ENCODE measurements around the gene IL13. TPM values are rescaled to one million over a fixed set of nuclear protein-coding genes. Genes with fewer than 3 reads are reported as not detected.

The IL13 gene
- total RNA-seq, 1 donor from 2014 or later = not detected

- H3K27ac ChIP-seq (ENCODE audit: low read depth, low read length) = no peak overlapping the region
- H3K36me3 ChIP-seq (ENCODE audit: control insufficient read depth in 3 of 3, insufficient read depth in 3 of 3, low read length in 3 of 3) = no peaks in the 10 kb centered on the region
- peaks cover 0 to 15% (median 8%) of the 10 kb centered on the region in 3 donors for H3K27me3 ChIP-seq (ENCODE audit: control insufficient read depth in 3 of 3, insufficient read depth in 3 of 3, low read length in 3 of 3)
- H3K4me1 ChIP-seq (ENCODE audit: control insufficient read depth in 3 of 3, insufficient read depth in 3 of 3, low read length in 3 of 3) = no peaks in the 10 kb centered on the region
- H3K9me3 ChIP-seq (ENCODE audit: control insufficient read depth in 3 of 3, low read length in 3 of 3) = no peaks in the 10 kb centered on the region
- no peak overlapping the region for H3K4me3 ChIP-seq (ENCODE audit: low read length in 3 of 3)
- H3K9ac ChIP-seq (ENCODE audit: low read depth in 1 of 3, low read length in 3 of 3) = no peak overlapping the region
Measured at GRCh38 chr5:132663771-132664695, 6.1 kb downstream of the IL13 start.

- H3K9me3 ChIP-seq (ENCODE audit: control insufficient read depth in 3 of 3, low read length in 3 of 3) = no peaks in the 10 kb centered on the region
- no peak overlapping the region for H3K4me3 ChIP-seq (ENCODE audit: low read length in 3 of 3)
- no peaks in the 10 kb centered on the region for H3K4me1 ChIP-seq (ENCODE audit: control insufficient read depth in 3 of 3, insufficient read depth in 3 of 3, low read length in 3 of 3)
- no peak overlapping the region for H3K9ac ChIP-seq (ENCODE audit: low read depth in 1 of 3, low read length in 3 of 3)
- no peaks in the 10 kb centered on the region for H3K36me3 ChIP-seq (ENCODE audit: control insufficient read depth in 3 of 3, insufficient read depth in 3 of 3, low read length in 3 of 3)
- no peak overlapping the region for H3K27ac ChIP-seq (ENCODE audit: low read depth, low read length)
- peaks cover 0 to 18% (median 8%) of the 10 kb centered on the region in 3 donors for H3K27me3 ChIP-seq (ENCODE audit: control insufficient read depth in 3 of 3, insufficient read depth in 3 of 3, low read length in 3 of 3)
Measured at GRCh38 chr5:132664696-132665209, 6.8 kb downstream of the IL13 start.

- no peak overlapping the region for H3K4me3 ChIP-seq (ENCODE audit: low read length in 3 of 3)
- H3K9ac ChIP-seq (ENCODE audit: low read depth in 1 of 3, low read length in 3 of 3) = no peak overlapping the region
- no peaks in the 10 kb centered on the region for H3K36me3 ChIP-seq (ENCODE audit: control insufficient read depth in 3 of 3, insufficient read depth in 3 of 3, low read length in 3 of 3)
- no peak overlapping the region for H3K27ac ChIP-seq (ENCODE audit: low read depth, low read length)
- no peaks in the 10 kb centered on the region for H3K9me3 ChIP-seq (ENCODE audit: control insufficient read depth in 3 of 3, low read length in 3 of 3)
- H3K27me3 ChIP-seq (ENCODE audit: control insufficient read depth in 3 of 3, insufficient read depth in 3 of 3, low read length in 3 of 3) = peaks cover 0 to 18% (median 8%) of the 10 kb centered on the region in 3 donors
- H3K4me1 ChIP-seq (ENCODE audit: control insufficient read depth in 3 of 3, insufficient read depth in 3 of 3, low read length in 3 of 3) = no peaks in the 10 kb centered on the region
Measured at GRCh38 chr5:132665574-132666080, 7.7 kb downstream of the IL13 start.

GRCh38 chr5:132666310-132667123 lies 8.5 kb downstream of the IL13 start:
- Histone ChIP-seq H3K27ac (ENCODE audit: low read depth, low read length) (no peak overlapping the region), H3K9me3 (ENCODE audit: control insufficient read depth in 3 of 3, low read length in 3 of 3) (no peaks in the 10 kb centered on the region), H3K4me3 (ENCODE audit: low read length in 3 of 3) (no peak overlapping the region), H3K27me3 (ENCODE audit: control insufficient read depth in 3 of 3, insufficient read depth in 3 of 3, low read length in 3 of 3) (peaks cover 0 to 18% (median 8%) of the 10 kb centered on the region in 3 donors), H3K9ac (ENCODE audit: low read depth in 1 of 3, low read length in 3 of 3) (no peak overlapping the region), H3K36me3 (ENCODE audit: control insufficient read depth in 3 of 3, insufficient read depth in 3 of 3, low read length in 3 of 3) (no peaks in the 10 kb centered on the region), H3K4me1 (ENCODE audit: control insufficient read depth in 3 of 3, insufficient read depth in 3 of 3, low read length in 3 of 3) (no peaks in the 10 kb centered on the region)

- peaks cover 0 to 18% (median 8%) of the 10 kb centered on the region in 3 donors for H3K27me3 ChIP-seq (ENCODE audit: control insufficient read depth in 3 of 3, insufficient read depth in 3 of 3, low read length in 3 of 3)
- H3K4me1 ChIP-seq (ENCODE audit: control insufficient read depth in 3 of 3, insufficient read depth in 3 of 3, low read length in 3 of 3) = no peaks in the 10 kb centered on the region
- no peak overlapping the region for H3K4me3 ChIP-seq (ENCODE audit: low read length in 3 of 3)
- no peak overlapping the region for H3K27ac ChIP-seq (ENCODE audit: low read depth, low read length)
- no peaks in the 10 kb centered on the region for H3K36me3 ChIP-seq (ENCODE audit: control insufficient read depth in 3 of 3, insufficient read depth in 3 of 3, low read length in 3 of 3)
- H3K9ac ChIP-seq (ENCODE audit: low read depth in 1 of 3, low read length in 3 of 3) = no peak overlapping the region
- no peaks in the 10 kb centered on the region for H3K9me3 ChIP-seq (ENCODE audit: control insufficient read depth in 3 of 3, low read length in 3 of 3)
Measured at GRCh38 chr5:132667309-132667708, 9.3 kb downstream of the IL13 start.

GRCh38 chr5:132667761-132668705 lies 10.1 kb downstream of the IL13 start:
- no peak overlapping the region for H3K9ac ChIP-seq (ENCODE audit: low read depth in 1 of 3, low read length in 3 of 3)
- H3K27ac ChIP-seq (ENCODE audit: low read depth, low read length) = no peak overlapping the region
- H3K27me3 ChIP-seq (ENCODE audit: control insufficient read depth in 3 of 3, insufficient read depth in 3 of 3, low read length in 3 of 3) = peaks cover 0 to 18% (median 8%) of the 10 kb centered on the region in 3 donors
- H3K36me3 ChIP-seq (ENCODE audit: control insufficient read depth in 3 of 3, insufficient read depth in 3 of 3, low read length in 3 of 3) = no peaks in the 10 kb centered on the region
- no peaks in the 10 kb centered on the region for H3K9me3 ChIP-seq (ENCODE audit: control insufficient read depth in 3 of 3, low read length in 3 of 3)
- H3K4me1 ChIP-seq (ENCODE audit: control insufficient read depth in 3 of 3, insufficient read depth in 3 of 3, low read length in 3 of 3) = no peaks in the 10 kb centered on the region
- H3K4me3 ChIP-seq (ENCODE audit: low read length in 3 of 3) = no peak overlapping the region

GRCh38 chr5:132668706-132669454 lies 10.9 kb downstream of the IL13 start:
- H3K27me3 ChIP-seq (ENCODE audit: control insufficient read depth in 3 of 3, insufficient read depth in 3 of 3, low read length in 3 of 3) = peaks cover 0 to 18% (median 8%) of the 10 kb centered on the region in 3 donors
- H3K4me3 ChIP-seq (ENCODE audit: low read length in 3 of 3) = no peak overlapping the region
- no peaks in the 10 kb centered on the region for H3K36me3 ChIP-seq (ENCODE audit: control insufficient read depth in 3 of 3, insufficient read depth in 3 of 3, low read length in 3 of 3)
- no peaks in the 10 kb centered on the region for H3K4me1 ChIP-seq (ENCODE audit: control insufficient read depth in 3 of 3, insufficient read depth in 3 of 3, low read length in 3 of 3)
- no peaks in the 10 kb centered on the region for H3K9me3 ChIP-seq (ENCODE audit: control insufficient read depth in 3 of 3, low read length in 3 of 3)
- no peak overlapping the region for H3K27ac ChIP-seq (ENCODE audit: low read depth, low read length)
- H3K9ac ChIP-seq (ENCODE audit: low read depth in 1 of 3, low read length in 3 of 3) = no peak overlapping the region

GRCh38 chr5:132669455-132669820 lies 11.5 kb downstream of the IL13 start:
- H3K4me3 ChIP-seq (ENCODE audit: low read length in 3 of 3) = no peak overlapping the region
- H3K9me3 ChIP-seq (ENCODE audit: control insufficient read depth in 3 of 3, low read length in 3 of 3) = no peaks in the 10 kb centered on the region
- no peaks in the 10 kb centered on the region for H3K4me1 ChIP-seq (ENCODE audit: control insufficient read depth in 3 of 3, insufficient read depth in 3 of 3, low read length in 3 of 3)
- H3K9ac ChIP-seq (ENCODE audit: low read depth in 1 of 3, low read length in 3 of 3) = no peak overlapping the region
- no peaks in the 10 kb centered on the region for H3K36me3 ChIP-seq (ENCODE audit: control insufficient read depth in 3 of 3, insufficient read depth in 3 of 3, low read length in 3 of 3)
- no peak overlapping the region for H3K27ac ChIP-seq (ENCODE audit: low read depth, low read length)
- peaks cover 0 to 18% (median 8%) of the 10 kb centered on the region in 3 donors for H3K27me3 ChIP-seq (ENCODE audit: control insufficient read depth in 3 of 3, insufficient read depth in 3 of 3, low read length in 3 of 3)
